ENCODE measurements around the gene KIF2C.

Gene KIF2C

DNA sequence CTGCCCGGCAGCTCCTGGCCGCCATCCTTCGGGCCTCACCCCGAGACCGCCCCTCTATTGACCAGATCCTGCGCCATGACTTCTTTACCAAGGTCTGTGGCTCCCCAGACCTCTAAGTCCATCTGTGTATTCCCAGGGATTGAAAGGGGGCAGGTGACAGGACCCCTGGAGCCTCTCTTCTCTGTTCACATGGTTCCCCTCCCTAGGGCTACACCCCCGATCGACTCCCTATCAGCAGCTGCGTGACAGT is 63.4 kb downstream of the KIF2C start:
- peaks cover 16% of the 10 kb centered on the region for H3K4me1 ChIP-seq (ENCODE audit: insufficient read depth, poor library complexity, severe bottlenecking)
- no peaks in the 10 kb centered on the region for H3K27me3 ChIP-seq (ENCODE audit: insufficient read depth, poor library complexity, severe bottlenecking)
- no peak overlapping the region for H3K4me3 ChIP-seq (ENCODE audit: severe bottlenecking)
- ATAC-seq (ENCODE audit: low read depth) (no peak), DNase-seq (ENCODE audit: low spot score) (no peak)
- H3K27ac ChIP-seq (ENCODE audit: poor library complexity, severe bottlenecking) = peak overlapping the region; percentile 96
- peaks cover 52% of the 10 kb centered on the region for H3K36me3 ChIP-seq (ENCODE audit: low read depth)
- H3K9me3 ChIP-seq (ENCODE audit: severe bottlenecking) = no peaks in the 10 kb centered on the region
- TF ChIP-seq, protein P1, sequence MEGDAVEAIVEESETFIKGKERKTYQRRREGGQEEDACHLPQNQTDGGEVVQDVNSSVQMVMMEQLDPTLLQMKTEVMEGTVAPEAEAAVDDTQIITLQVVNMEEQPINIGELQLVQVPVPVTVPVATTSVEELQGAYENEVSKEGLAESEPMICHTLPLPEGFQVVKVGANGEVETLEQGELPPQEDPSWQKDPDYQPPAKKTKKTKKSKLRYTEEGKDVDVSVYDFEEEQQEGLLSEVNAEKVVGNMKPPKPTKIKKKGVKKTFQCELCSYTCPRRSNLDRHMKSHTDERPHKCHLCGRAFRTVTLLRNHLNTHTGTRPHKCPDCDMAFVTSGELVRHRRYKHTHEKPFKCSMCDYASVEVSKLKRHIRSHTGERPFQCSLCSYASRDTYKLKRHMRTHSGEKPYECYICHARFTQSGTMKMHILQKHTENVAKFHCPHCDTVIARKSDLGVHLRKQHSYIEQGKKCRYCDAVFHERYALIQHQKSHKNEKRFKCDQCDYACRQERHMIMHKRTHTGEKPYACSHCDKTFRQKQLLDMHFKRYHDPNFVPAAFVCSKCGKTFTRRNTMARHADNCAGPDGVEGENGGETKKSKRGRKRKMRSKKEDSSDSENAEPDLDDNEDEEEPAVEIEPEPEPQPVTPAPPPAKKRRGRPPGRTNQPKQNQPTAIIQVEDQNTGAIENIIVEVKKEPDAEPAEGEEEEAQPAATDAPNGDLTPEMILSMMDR (IDR thresholded peaks at IDR 0.05; ENCODE audit: poor library complexity, severe bottlenecking) = no peak

DNA sequence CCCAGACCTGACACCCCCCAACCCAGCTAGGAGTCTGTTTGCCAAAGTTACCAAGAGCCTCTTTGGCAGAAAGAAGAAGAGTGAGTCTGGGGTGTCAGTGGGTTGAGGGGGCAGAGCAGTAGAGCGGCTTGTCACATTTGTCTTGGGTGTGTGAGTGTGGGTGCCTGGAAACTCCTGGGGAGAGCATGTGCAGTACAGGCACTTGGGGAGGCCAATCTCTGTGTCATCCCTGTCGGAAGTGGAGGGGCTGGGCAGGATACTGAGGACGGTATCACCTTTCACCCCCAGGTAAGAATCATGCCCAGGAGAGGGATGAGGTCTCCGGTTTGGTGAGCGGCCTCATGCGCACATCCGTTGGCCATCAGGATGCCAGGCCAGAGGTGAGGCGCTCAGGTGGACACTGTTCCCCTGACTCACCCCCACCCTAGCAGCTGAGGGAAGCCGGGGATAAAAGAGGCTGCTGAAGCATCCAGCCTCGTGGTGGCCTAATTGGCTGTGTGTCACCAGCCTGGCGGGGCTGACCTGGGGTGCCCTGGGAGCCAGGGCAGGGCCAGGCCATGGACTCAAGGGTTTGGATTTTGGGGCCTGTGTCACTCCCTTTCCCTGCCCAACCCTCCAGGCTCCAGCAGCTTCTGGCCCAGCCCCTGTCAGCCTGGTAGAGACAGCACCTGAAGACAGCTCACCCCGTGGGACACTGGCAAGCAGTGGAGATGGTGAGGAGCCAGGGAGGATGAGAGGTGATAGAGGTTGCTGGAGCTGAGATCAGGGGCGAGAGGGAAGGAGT is 63.9 kb downstream of the KIF2C start:
- TF ChIP-seq, protein P1 (IDR thresholded peaks at IDR 0.05; ENCODE audit: poor library complexity, severe bottlenecking) = no peak
- Histone ChIP-seq H3K27me3 (ENCODE audit: insufficient read depth, poor library complexity, severe bottlenecking) (no peaks in the 10 kb centered on the region), H3K27ac (ENCODE audit: poor library complexity, severe bottlenecking) (peak overlapping the region; percentile 96), H3K4me3 (ENCODE audit: severe bottlenecking) (no peak overlapping the region), H3K9me3 (ENCODE audit: severe bottlenecking) (no peaks in the 10 kb centered on the region), H3K36me3 (ENCODE audit: low read depth) (peaks cover 52% of the 10 kb centered on the region), H3K4me1 (ENCODE audit: insufficient read depth, poor library complexity, severe bottlenecking) (peaks cover 21% of the 10 kb centered on the region)
- DNase-seq (ENCODE audit: low spot score) (no peak), ATAC-seq (ENCODE audit: low read depth) (no peak)

DNA sequence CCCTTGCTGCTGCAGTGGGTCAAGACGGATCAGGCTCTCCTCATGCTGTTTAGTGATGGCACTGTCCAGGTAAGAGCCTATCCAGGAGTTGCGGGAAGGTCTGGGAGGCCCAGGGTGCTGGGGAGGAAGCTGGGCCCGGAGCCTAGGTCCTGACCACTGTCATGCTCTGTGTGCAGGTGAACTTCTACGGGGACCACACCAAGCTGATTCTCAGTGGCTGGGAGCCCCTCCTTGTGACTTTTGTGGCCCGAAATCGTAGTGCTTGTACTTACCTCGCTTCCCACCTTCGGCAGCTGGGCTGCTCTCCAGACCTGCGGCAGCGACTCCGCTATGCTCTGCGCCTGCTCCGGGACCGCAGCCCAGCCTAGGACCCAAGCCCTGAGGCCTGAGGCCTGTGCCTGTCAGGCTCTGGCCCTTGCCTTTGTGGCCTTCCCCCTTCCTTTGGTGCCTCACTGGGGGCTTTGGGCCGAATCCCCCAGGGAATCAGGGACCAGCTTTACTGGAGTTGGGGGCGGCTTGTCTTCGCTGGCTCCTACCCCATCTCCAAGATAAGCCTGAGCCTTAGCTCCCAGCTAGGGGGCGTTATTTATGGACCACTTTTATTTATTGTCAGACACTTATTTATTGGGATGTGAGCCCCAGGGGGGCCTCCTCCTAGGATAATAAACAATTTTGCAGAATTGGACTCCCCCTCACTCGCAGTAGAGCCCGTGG is 65.8 kb downstream of the KIF2C start:
- H3K4me1 ChIP-seq (ENCODE audit: insufficient read depth, poor library complexity, severe bottlenecking) = peaks cover 28% of the 10 kb centered on the region
- no peak overlapping the region for H3K4me3 ChIP-seq (ENCODE audit: severe bottlenecking)
- peaks cover 52% of the 10 kb centered on the region for H3K36me3 ChIP-seq (ENCODE audit: low read depth)
- DNase-seq (ENCODE audit: low spot score) (no peak), ATAC-seq (ENCODE audit: low read depth) (no peak)
- H3K27ac ChIP-seq (ENCODE audit: poor library complexity, severe bottlenecking) = peak overlapping the region; percentile 96
- H3K27me3 ChIP-seq (ENCODE audit: insufficient read depth, poor library complexity, severe bottlenecking) = no peaks in the 10 kb centered on the region
- no peaks in the 10 kb centered on the region for H3K9me3 ChIP-seq (ENCODE audit: severe bottlenecking)
- TF ChIP-seq, protein P1 (IDR thresholded peaks at IDR 0.05; ENCODE audit: poor library complexity, severe bottlenecking) = no peak

DNA sequence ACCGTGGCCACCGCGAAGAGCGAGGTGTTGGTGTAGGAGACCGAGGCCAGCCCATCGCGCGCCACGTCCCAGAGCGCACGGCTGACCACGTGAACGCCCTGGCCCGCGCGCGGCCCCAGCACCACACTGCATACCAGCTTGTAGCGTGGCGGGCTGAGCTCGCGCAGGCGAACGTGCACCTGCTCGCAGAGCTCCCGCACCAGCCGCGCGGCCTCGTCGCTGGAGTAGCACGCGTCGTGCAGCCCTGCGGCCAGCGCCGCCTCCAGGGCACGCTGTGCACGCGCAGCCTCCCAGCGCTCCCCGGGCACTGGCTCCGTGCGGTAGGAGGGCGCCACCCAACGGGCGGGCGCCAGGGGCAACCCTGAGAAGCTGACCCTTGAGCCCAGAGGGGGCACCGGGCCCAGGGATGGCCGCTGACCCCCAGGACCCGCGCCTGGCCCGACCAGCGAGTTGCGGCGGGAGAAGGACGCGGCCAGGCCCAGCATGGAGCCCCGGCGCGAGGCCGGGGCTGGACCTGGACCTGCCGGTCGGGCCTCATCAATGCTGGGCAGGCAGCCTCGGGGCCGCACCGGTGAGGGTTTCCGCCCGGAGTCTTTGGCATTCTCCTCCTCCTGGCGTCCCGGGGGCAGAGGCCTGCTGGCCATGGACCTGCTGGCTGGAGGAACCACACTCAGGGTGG is 66.5 kb downstream of the KIF2C start:
- peaks cover 28% of the 10 kb centered on the region for H3K4me1 ChIP-seq (ENCODE audit: insufficient read depth, poor library complexity, severe bottlenecking)
- TF ChIP-seq, protein P1 (IDR thresholded peaks at IDR 0.05; ENCODE audit: poor library complexity, severe bottlenecking) = no peak
- H3K4me3 ChIP-seq (ENCODE audit: severe bottlenecking) = no peak overlapping the region
- no peaks in the 10 kb centered on the region for H3K27me3 ChIP-seq (ENCODE audit: insufficient read depth, poor library complexity, severe bottlenecking)
- peak overlapping the region; percentile 96 for H3K27ac ChIP-seq (ENCODE audit: poor library complexity, severe bottlenecking)
- H3K36me3 ChIP-seq (ENCODE audit: low read depth) = peaks cover 51% of the 10 kb centered on the region
- DNase-seq (ENCODE audit: low spot score) (no peak), ATAC-seq (ENCODE audit: low read depth) (no peak)
- no peaks in the 10 kb centered on the region for H3K9me3 ChIP-seq (ENCODE audit: severe bottlenecking)

Measured in RWPE2 (cell line).